ENCODE data around the gene CGRRF1.

The CGRRF1 gene

GRCh38 chr14:54550514-54550913, 40.8 kb downstream of the CGRRF1 start:
- no peak for DNase-seq

DNA sequence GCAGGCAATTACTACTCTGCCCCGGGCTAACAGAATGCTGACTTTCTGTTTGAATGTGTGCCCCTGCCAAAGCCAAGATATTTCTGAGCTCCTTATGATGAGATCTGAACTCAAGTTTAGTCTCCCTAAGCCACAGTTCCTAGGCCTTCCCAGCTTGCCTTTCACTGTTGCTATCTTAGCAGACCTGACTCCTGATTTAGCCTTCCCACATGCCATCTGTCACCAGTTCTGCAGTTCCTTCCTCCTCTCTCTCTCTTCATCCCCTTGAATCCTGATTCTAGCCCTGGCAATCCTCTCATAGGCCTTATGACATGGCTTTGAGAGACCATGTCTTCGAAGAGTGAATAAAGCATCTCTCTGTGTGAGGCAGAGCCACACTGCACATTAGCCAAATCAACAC, 44.7 kb downstream of the CGRRF1 start:
- no peak for DNase-seq

GRCh38 chr14:54555651-54556050, 45.9 kb downstream of the CGRRF1 start:
- no peak for DNase-seq

DNA sequence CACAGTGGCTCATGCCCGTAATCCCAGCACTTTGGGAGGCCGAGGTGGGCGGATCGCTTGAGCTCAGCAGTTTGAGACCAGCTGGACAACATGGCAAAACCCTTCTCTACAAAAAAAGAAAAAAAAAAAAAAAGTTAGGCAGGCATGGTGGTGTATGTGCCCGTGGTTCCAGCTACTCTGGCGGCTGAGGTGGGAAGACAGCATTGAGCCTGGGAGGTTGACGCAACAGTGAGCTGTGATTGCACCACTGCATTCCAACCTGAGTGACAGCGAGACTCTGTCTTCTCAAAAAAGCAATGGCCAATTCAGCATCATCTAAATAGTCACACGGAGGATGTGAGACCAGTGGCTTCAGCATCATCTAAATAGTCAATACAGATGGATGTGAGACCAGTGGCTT, 46.8 kb downstream of the CGRRF1 start:
- DNase-seq, result no peak

DNA sequence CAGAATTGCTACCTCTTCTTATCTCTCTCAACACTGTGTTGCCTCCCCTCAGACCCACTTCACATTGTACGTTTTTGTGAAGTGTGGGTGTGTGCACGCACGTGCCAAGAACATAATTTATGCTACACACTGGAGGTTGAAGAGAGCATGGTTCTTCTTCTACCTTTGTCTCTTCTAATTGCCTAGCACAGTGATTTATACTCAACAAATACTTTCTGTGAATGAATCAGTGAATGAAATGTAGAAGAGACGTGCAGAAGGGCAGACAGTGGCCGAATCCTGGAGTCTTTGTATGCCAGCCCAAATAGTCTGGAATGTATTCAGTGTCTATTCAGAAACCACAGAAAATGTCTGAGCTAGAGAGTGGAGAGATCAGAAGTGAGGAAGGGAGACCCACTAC, 52.6 kb downstream of the CGRRF1 start:
- no peak for DNase-seq

DNA sequence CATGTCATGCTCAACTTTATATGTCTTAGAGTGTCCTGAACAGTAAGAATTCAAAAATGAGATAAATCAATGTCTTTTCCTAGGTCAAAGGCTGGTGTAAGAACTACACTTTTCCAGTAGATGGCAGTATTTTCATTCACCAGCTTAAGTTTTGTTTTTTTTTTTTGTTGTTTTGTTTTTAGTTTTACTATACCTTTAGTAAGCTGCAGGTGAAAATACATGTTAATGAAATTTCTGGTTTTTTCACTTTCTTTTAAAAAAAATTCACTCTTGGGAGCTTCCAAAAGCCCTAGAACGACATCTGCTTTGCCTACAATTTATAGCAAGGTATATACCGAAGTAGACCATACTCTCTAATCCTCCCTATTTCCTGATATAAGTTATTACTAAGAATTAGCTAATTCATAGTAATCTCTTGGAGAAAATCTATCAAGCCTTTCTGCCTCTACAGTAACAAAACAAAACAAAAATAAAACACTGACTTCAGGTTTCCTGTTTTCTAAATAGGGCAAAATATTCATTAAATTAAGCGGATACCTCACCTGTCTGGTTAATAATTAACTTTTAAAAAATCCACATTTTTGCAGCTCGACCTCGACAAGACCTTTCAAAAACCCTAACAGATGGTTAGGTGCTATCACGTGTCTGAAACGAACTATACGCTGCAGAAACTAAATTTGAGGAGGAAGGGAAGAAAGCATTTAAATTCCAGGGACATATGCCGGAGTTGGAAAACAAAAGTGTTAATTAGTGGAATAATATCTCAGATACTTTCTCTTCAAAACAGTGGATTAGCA, 54.6 kb downstream of the CGRRF1 start:
- peak; percentile 15 for DNase-seq

DNA sequence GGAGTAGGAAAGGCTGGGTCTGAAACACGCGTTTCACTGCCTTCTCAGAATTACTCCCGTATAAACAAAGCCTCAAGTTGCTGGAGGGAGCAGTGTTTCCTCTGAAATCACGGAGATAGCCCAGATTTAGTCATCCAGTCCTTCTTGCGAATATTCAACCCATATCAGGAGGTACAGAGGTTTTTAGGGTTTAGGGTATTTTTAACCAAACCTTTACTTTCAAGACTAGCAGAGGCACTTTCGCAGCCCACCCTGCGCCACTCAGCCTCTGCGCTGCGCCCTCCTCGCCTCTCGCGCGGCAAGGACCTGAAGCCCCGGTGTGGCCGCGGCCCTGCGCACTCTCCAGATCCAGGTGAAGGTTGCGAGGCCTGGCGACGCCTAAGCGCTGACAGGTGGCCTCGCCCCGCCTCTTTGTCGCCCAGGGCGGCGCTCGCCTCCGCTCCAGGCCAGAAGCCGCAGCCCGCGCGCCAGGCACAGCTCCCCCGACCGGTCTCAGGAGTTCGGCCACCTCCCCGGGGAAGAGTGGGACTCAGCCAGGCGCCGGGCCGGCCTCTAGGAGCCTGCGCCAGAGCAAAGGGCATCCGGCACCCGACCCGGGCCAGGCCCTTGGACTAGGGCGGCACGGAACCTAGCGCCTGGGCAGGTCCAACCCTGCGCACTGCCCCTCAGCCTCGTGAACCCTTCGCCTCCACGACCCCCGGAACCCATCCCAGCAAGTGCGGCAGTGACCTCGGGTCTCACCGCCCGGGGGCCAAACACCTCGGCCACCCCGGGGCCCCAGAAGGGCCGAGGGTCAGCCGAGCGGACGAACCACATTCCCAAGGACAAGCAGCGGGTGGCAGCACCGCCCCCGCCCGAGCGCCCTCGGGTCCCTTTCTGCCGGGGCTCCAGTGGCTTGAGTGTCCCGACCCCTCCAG, 55.4 kb downstream of the CGRRF1 start:
- DNase-seq, result peak; percentile 76

DNA sequence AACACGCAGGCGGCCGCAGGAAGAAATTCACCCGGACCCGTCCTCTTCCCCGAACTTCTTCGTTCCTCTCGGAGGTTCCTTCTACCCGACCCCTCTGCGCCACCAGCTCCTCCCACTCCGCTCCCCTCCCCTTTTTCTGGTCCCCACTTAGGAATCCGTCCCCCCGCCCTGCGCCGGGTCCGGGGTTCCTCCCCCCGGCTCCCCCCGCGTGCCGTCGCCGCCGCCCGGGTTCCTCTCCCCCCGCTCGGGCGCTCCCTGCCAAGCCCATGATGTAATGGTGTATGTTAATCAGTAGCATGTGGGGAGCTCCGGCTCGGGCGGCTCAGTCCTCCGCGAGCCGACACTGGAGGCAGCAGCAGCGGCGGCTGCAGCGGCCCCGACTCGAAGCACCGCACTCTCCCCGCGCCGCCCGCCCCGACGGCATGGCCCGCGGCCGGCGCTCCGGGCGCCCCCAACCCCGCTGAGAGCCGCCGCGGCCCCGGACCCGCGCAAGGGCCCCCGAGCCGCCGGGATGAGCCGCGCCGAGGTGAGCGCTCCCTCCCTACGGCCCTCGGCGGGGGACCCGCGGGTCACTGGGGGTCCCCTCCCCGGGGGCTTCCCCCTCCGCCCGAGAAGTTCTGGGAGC, 56.2 kb downstream of the CGRRF1 start:
- DNase-seq, result peak; percentile 32

- DNase-seq, result peak; percentile 49
Measured at GRCh38 chr14:54566410-54567223, 56.9 kb downstream of the CGRRF1 start, which contains the start of gene SAMD4A. TSS of gene SAMD4A (plus strand) at chr14:54567128. CDS start at chr14:54567917, 789 bp downstream.

GRCh38 chr14:54567224-54567638, 57.5 kb downstream of the CGRRF1 start:
- no peak for DNase-seq

GRCh38 chr14:54567639-54568561, 58.2 kb downstream of the CGRRF1 start:
- DNase-seq, result no peak

- no peak for DNase-seq
Measured at GRCh38 chr14:54568821-54569595, 59.3 kb downstream of the CGRRF1 start.

- no peak for DNase-seq
Measured at GRCh38 chr14:54570047-54570446, 60.3 kb downstream of the CGRRF1 start.

- no peak for DNase-seq
Measured at GRCh38 chr14:54570631-54571415, 61.1 kb downstream of the CGRRF1 start.

- peak; percentile 52 for DNase-seq
Measured at GRCh38 chr14:54572316-54572715, 62.6 kb downstream of the CGRRF1 start.

DNA sequence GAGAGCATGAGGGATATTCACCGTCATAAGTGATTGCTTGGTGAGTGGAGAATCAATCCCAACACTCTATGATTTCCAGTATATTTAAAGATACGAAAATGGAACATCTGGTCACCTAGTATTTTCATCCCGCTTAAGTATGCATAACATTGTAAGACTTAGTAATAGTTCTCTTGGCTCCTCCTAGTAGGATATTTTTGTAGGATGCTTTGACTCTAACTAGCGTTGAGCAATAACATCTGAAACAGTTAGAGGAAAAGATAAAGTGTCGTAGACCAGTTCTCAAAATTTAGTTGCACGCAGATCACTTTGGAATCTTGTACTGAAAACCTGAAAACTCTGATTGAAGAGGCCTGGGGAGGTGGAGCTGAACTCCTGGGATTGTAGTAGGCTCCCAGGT, 64.8 kb downstream of the CGRRF1 start:
- no peak for DNase-seq

GRCh38 chr14:54577494-54577893, 67.8 kb downstream of the CGRRF1 start:
- DNase-seq, result no peak

- no peak for DNase-seq
Measured at GRCh38 chr14:54577977-54578376, 68.3 kb downstream of the CGRRF1 start.

DNA sequence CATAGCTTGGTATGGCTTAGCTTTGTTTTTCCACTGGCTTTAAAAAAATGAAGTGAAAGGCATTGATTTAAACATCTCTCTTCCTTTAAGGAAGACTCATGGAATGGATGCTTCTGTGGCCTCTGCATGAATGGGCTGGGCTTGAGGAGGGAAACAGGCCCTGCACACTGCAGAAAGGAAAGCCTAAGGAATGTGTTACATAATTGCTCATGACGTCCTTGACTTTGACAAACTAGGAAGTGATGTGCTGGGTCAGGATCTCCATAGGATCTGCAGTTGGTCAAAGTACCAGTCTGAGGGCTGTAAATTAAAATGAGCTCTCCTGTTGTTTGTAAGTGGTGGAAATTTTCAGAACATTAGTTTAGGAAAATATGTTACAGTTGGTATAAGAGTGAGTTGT, 69.9 kb downstream of the CGRRF1 start:
- no peak for DNase-seq

- DNase-seq, result no peak
Measured at GRCh38 chr14:54580933-54581332, 71.2 kb downstream of the CGRRF1 start.

All from NCI-H748 treated with DMSO at 0.1 percent for 48 hours (cell line).